GM23248 (cell line): Measurements from ENCODE around the gene RACK1. TPM values are rescaled to one million over a fixed set of nuclear protein-coding genes. Genes with fewer than 3 reads are reported as not detected.

Experiments
- DNase-seq: peaks from one replicate; pipeline ENCODE4 v3.0.0-alpha.2; 2015
- H2AFZ ChIP-seq: fragments of 200-600 bp; sonication (generic); 2 replicates; pipeline ENCODE4 v1.6.1; 2016; ENCODE audit warnings: antibody characterized with exemption
- H3F3A ChIP-seq: fragments of 200-600 bp; sonication (generic); 2 replicates; pipeline ENCODE4 v1.6.1; 2016; ENCODE audit warnings: mild to moderate bottlenecking, antibody characterized with exemption, mixed run types; ENCODE audit not compliant: insufficient read depth
- H3K27ac ChIP-seq: fragments of 200-600 bp; sonication (generic); 2 replicates; pipeline ENCODE4 v1.5.1; 2016; ENCODE audit warnings: mild to moderate bottlenecking
- H3K27me3 ChIP-seq: fragments of 200-600 bp; sonication (generic); replicated peaks from 2 replicates; pipeline ENCODE4 v1.6.1; 2016; ENCODE audit warnings: mild to moderate bottlenecking; ENCODE audit not compliant: insufficient read depth
- H3K36me3 ChIP-seq: fragments of 200-600 bp; sonication (generic); 2 replicates; pipeline ENCODE4 v1.6.1; 2016; ENCODE audit warnings: low read depth, mild to moderate bottlenecking
- H3K4me1 ChIP-seq: fragments of 200-600 bp; sonication (generic); 2 replicates; pipeline ENCODE4 v1.6.1; 2016; ENCODE audit warnings: mild to moderate bottlenecking; ENCODE audit not compliant: insufficient read depth
- H3K4me2 ChIP-seq: fragments of 200-600 bp; sonication (generic); one replicate; pipeline ENCODE4 v1.6.1; 2016; ENCODE audit warnings: mild to moderate bottlenecking; ENCODE audit not compliant: unreplicated experiment
- H3K4me3 ChIP-seq: fragments of 200-600 bp; sonication (generic); 2 replicates; pipeline ENCODE4 v1.5.1; 2016; ENCODE audit warnings: mild to moderate bottlenecking
- H3K79me2 ChIP-seq: fragments of 200-600 bp; sonication (generic); 2 replicates; pipeline ENCODE4 v1.6.1; 2016; ENCODE audit warnings: mild to moderate bottlenecking; ENCODE audit not compliant: insufficient read depth
- H3K9ac ChIP-seq: fragments of 200-600 bp; sonication (generic); 2 replicates; pipeline ENCODE4 v1.6.1; 2016; ENCODE audit warnings: mild to moderate bottlenecking
- H3K9me2 ChIP-seq: fragments of 200-600 bp; sonication (generic); 2 replicates; pipeline ENCODE4 v1.6.1; 2016; ENCODE audit warnings: mixed run types, mild to moderate bottlenecking, moderate library complexity; ENCODE audit not compliant: insufficient read depth
- H3K9me3 ChIP-seq: fragments of 200-600 bp; sonication (generic); one replicate; pipeline ENCODE4 v1.6.1; 2017; ENCODE audit warnings: low read depth
- H4K20me1 ChIP-seq: fragments of 200-600 bp; sonication (generic); 2 replicates; pipeline ENCODE4 v1.6.0; 2016; ENCODE audit not compliant: insufficient read depth
- EZH2 ChIP-seq: fragments of 200-600 bp; sonication (generic); IDR thresholded peaks from 2 replicates; pipeline ENCODE4 v1.6.1; 2018; ENCODE audit warnings: antibody characterized with exemption, mild to moderate bottlenecking; ENCODE audit not compliant: insufficient read depth, poor library complexity, severe bottlenecking
- EZH2phosphoT487 ChIP-seq: fragments of 200-600 bp; sonication (generic); IDR thresholded peaks from 2 replicates; pipeline ENCODE4 v1.6.1; 2018; ENCODE audit warnings: antibody characterized with exemption, moderate library complexity, mild to moderate bottlenecking, low read depth; ENCODE audit not compliant: insufficient read depth
- WGBS, 2 experiments: methylation state at CpG; one replicate each; pipeline ENCODE4 v1.1.6; 2015 to 2017; ENCODE audit warnings: low lambda C conversion rate in 2 of 2, low coverage in 1 of 2; ENCODE audit errors: missing lambda C conversion rate in 2 of 2; 5-methylcytosine and 5-hydroxymethylcytosine counted together
- in situ Hi-C: fragments of 300-500 bp; cut with MboI; formaldehyde crosslinking; loops from 2 replicates; pipeline ENCODE4 v1.15.0; 2020
- polyA plus RNA-seq: library from polyadenylated mRNA; unstranded; fragments of >200 nt; fragmentation: Nextera tagmentation; extraction: Ambion mirVana; gene quantifications from 2 replicates; pipeline ENCODE4 v1.2.1, GENCODE V29; 2016
- total RNA-seq: library from RNA; depleted of rRNA; stranded (reverse); fragments of >200 nt; shearing (Covaris generic); gene quantifications from 2 replicates; pipeline ENCODE4 v1.2.3, GENCODE V29; 2014

Gene RACK1
- total and polyA plus RNA-seq, 2 experiments from 2014 or later = 837 to 3,224 TPM

- Histone ChIP-seq H3K4me1 (no peaks in the 10 kb centered on the region), H3K79me2 (no peaks in the 10 kb centered on the region), H3K4me3 (peak overlapping the region; percentile 77; the same call in 1 of the 2 replicates), H4K20me1 (no peaks in the 10 kb centered on the region), H3K9me3 (no peaks in the 10 kb centered on the region), H3K27me3 (no peaks in the 10 kb centered on the region), H2AFZ (no peak overlapping the region), H3K9ac (no peak overlapping the region; the same call in 1 of the 2 replicates), H3K36me3 (no peaks in the 10 kb centered on the region), H3K9me2 (no peaks in the 10 kb centered on the region), H3K4me2 (no peak overlapping the region), H3F3A (peaks cover 22% of the 10 kb centered on the region), H3K27ac (peak overlapping the region; percentile 85)
- in situ Hi-C loops = no loop called here
- 27 to 32% methylated on average over 3 of the region's 3 CpGs for WGBS, 2 experiments
- DNase-seq = no peak
- TF ChIP-seq EZH2 (no peak), EZH2phosphoT487 (no peak)
Measured at GRCh38 chr5:181207960-181208253, 35.8 kb downstream of the RACK1 start.

DNA sequence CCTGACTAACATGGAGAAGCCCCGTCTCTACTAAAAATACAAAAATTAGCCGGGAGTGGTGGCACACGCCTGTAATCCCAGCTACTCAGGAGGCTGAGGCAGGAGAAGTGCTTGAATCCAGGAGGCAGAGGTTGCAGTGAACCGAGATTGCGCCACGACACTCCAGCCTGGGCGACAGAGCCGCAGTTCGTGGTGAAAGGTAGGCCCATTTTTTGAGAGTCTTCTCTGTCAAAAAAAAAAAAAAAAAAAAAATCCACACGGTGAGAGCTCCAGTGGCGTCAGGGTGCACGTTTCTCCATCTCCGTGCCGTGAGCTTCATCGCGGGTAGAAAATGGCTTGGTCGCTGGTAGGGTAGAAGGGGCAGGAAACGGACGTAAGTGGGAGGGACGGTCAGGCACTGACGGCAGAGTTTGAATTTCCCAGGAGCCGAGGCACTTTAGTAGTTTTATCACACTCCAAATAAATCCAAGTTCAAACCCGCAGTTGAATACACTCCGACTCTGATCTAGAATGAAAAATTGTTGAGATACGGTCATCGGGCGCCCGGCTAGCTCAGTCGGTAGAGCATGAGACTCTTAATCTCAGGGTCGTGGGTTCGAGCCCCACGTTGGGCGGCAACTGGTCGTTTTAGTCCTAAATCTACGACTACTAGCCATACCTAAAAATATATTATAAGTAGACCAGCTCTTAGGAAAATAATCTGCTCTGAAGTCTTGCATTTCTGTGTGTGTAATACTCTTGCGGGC is 36.3 kb downstream of the RACK1 start:
- Histone ChIP-seq H3K9ac (peak overlapping the region; percentile 82), H3K4me2 (peak overlapping the region; percentile 76), H3K9me3 (no peaks in the 10 kb centered on the region), H3K9me2 (no peaks in the 10 kb centered on the region), H3K27me3 (no peaks in the 10 kb centered on the region), H3K27ac (peak overlapping the region; percentile 85), H3K79me2 (no peaks in the 10 kb centered on the region), H3K4me3 (peak overlapping the region; percentile 77), H2AFZ (peak overlapping the region; percentile 79), H3K36me3 (no peaks in the 10 kb centered on the region), H3K4me1 (no peaks in the 10 kb centered on the region), H4K20me1 (no peaks in the 10 kb centered on the region), H3F3A (peaks cover 22% of the 10 kb centered on the region)
- TF ChIP-seq EZH2 (no peak), EZH2phosphoT487 (no peak)
- 1% methylated on average over 36 of the region's 36 CpGs for WGBS, 2 experiments
- in situ Hi-C loops = no loop called here
- peak; percentile 91 for DNase-seq

DNA sequence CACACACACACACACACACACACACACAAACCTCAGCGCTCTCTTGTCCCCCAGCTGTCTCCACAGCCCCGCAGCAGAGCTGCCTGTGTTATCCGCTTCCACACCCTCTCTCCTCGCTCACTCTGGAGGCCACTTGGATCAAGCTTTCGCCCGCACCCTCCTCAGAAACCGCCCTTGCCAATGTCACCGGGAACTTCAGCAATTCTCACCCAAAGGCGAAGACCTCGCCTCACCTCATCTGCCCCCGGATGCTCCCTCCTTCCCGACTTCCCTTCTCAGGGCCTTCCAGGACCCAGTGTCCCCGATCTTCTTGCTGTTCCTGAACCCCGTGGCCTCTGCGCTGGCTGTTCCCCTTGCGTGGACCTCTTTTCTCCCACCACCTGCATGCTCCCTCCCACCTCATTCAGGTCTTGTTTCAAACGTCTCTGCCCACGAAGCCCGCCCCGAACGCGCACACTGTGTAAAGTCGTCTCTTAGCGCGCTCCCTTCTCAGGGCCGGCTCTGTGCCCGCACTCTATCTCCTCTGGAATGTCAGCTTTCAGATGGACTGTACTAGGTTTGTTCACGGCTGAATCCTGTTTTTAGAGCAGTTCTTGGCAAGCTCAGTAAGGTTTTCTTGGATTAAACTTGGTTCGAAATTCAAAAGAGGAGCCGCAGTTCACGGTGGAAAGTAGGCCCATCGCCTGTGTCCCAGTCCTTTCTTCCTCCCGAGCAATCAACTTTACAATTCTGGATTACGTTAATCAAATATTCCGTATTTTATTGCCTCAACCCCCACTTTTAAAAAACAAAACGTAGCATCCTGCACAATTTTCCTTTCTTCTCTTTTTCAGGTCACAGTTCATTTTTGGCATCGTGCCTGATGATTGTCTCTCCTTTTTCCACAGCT is 37.7 kb downstream of the RACK1 start:
- H3K4me3 ChIP-seq = peak overlapping the region; percentile 77

GRCh38 chr5:181204826-181205760 is 38.6 kb downstream of the RACK1 start, which contains the start of gene TRIM7:
TRIM7 (minus strand) TSS chr5:181205196; CDS start chr5:181205110, 86 bp downstream.
- no peaks in the 10 kb centered on the region for H3K9me2 ChIP-seq
- peak; percentile 62 for DNase-seq
- no peaks in the 10 kb centered on the region for H3K36me3 ChIP-seq
- no peaks in the 10 kb centered on the region for H3K27me3 ChIP-seq
- H3K9me3 ChIP-seq = no peaks in the 10 kb centered on the region
- WGBS, 2 experiments = 6% methylated on average over 60 to 66 of the region's 94 CpGs
- H3K4me3 ChIP-seq = peak within 1 kb of the TSS; percentile 77
- H3K79me2 ChIP-seq = no peaks in the 10 kb centered on the region
- no peak within 1 kb of the TSS for H3K27ac ChIP-seq
- no peaks in the 10 kb centered on the region for H3K4me1 ChIP-seq
- H3F3A ChIP-seq = peaks cover 22% of the 10 kb centered on the region
- in situ Hi-C loops = no loop called here
- TF ChIP-seq EZH2 (no peak), EZH2phosphoT487 (no peak)
- H2AFZ ChIP-seq = peak within 1 kb of the TSS; percentile 78
- H3K4me2 ChIP-seq = peak within 1 kb of the TSS; percentile 15
- peak within 1 kb of the TSS; percentile 16; the same call in 1 of the 2 replicates for H3K9ac ChIP-seq
- no peaks in the 10 kb centered on the region for H4K20me1 ChIP-seq

More for the DNA sequence above, 37.7 kb downstream of the RACK1 start:
- in situ Hi-C loops = no loop called here
- H3K9me3 ChIP-seq = no peaks in the 10 kb centered on the region
- H3K27me3 ChIP-seq = no peaks in the 10 kb centered on the region
- no peak for DNase-seq
- peak overlapping the region; percentile 92 for H3K4me2 ChIP-seq
- peaks cover 22% of the 10 kb centered on the region for H3F3A ChIP-seq
- H3K4me1 ChIP-seq = no peaks in the 10 kb centered on the region
- no peak overlapping the region for H3K9ac ChIP-seq
- no peaks in the 10 kb centered on the region for H3K36me3 ChIP-seq
- no peaks in the 10 kb centered on the region for H3K79me2 ChIP-seq
- no peaks in the 10 kb centered on the region for H4K20me1 ChIP-seq
- H3K27ac ChIP-seq = no peak overlapping the region
- no peak for TF ChIP-seq EZH2
- no peak for TF ChIP-seq EZH2phosphoT487
- H3K9me2 ChIP-seq = no peaks in the 10 kb centered on the region
- 64 to 67% methylated on average over 37 of the region's 37 CpGs for WGBS, 2 experiments
- H2AFZ ChIP-seq = peak overlapping the region; percentile 78
